Fibroblast of the aortic adventitia (primary cell): ENCODE measurements around the gene CLCC1. TPM values are rescaled to one million over a fixed set of nuclear protein-coding genes. Genes with fewer than 3 reads are reported as not detected.
"Not testable (repeated sequence)": the region's sequence is repeated elsewhere in the genome, so short reads cannot be mapped to it uniquely, and the experiment has no call there.

ENCODE experiments used
- DNase-seq: peaks from one replicate; pipeline ENCODE4 v3.0.0-alpha.2; 2010; ENCODE audit warnings: low read depth
- H3K4me3 ChIP-seq: 2 replicates; pipeline ENCODE4 v1.5.1; 2011; ENCODE audit warnings: low read depth, mild to moderate bottlenecking, control low read depth, low read length, moderate library complexity
- CTCF ChIP-seq: IDR thresholded peaks from 2 replicates; pipeline ENCODE4 v1.5.1; 2011; ENCODE audit warnings: mild to moderate bottlenecking, low read length, control low read depth, inconsistent platforms; ENCODE audit not compliant: insufficient read depth
- total RNA-seq: library from RNA; depleted of rRNA; stranded (reverse); fragments of >200 nt; gene quantifications from 2 replicates; pipeline ENCODE4 v1.2.3, GENCODE V29; 2012; ENCODE audit warnings: low replicate concordance

Gene CLCC1, protein sequence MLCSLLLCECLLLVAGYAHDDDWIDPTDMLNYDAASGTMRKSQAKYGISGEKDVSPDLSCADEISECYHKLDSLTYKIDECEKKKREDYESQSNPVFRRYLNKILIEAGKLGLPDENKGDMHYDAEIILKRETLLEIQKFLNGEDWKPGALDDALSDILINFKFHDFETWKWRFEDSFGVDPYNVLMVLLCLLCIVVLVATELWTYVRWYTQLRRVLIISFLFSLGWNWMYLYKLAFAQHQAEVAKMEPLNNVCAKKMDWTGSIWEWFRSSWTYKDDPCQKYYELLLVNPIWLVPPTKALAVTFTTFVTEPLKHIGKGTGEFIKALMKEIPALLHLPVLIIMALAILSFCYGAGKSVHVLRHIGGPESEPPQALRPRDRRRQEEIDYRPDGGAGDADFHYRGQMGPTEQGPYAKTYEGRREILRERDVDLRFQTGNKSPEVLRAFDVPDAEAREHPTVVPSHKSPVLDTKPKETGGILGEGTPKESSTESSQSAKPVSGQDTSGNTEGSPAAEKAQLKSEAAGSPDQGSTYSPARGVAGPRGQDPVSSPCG
- 39.6 and 74.1 TPM in 2 replicates for total RNA-seq

GRCh38 chr1:108963052-108963686, at the start of gene CLCC1:
Gene CLCC1, minus strand, starts transcription at chr1:108963484. Its CDS starts 13,047 bp downstream, at chr1:108950437.
- peak; percentile 87 for DNase-seq
- peak within 1 kb of the TSS; percentile 81 for H3K4me3 ChIP-seq
- TF ChIP-seq CTCF, result no peak

- DNase-seq, result no peak
- H3K4me3 ChIP-seq, result no peak overlapping the region
- no peak for TF ChIP-seq CTCF
Measured at GRCh38 chr1:109011335-109011734, 48.1 kb upstream of the CLCC1 start.

DNA sequence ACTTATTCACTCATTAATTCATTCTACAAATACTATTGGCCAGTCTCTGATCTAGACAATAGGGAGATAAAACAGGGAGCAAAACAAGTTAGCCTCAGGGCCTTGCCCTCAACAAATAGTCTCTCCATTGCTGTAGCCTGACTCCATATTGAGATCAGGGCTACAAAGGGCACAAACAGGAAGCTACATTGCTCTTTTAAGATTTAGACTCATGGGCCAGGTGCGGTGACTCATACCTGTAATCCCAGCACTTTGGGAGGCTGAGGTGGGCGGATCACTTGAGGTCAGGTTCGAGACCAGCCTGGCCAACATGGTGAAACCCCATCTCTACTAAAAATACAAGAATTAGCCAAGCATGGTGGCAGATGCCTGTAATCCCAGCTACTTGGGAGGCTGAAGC, 33.3 kb upstream of the CLCC1 start:
- not testable (repeated sequence) for DNase-seq, H3K4me3 ChIP-seq

GRCh38 chr1:108983114-108983513, 19.8 kb upstream of the CLCC1 start:
- no peak for DNase-seq
- no peak for TF ChIP-seq CTCF
- H3K4me3 ChIP-seq, result no peak overlapping the region

DNA sequence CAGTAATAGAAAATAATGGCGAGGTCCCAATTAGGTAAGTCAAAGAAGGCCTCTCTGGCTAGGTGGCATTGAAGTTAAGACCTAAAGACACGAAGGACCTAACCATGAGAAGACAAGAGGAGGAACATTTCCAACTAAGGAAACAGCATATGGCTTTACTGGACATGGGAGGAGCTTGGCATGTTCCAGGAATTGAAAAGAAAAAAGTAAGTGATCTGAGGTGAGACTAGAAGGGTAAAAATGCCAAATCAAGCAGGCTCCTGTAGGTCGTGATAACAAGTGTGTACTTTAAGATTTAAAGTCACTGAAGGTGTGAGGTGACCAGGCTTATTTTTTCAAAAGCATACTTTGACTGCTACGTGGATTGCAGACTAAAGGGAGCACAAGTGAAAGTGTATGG, 13.4 kb upstream of the CLCC1 start:
- TF ChIP-seq CTCF, result no peak
- DNase-seq, result no peak
- no peak overlapping the region for H3K4me3 ChIP-seq

DNA sequence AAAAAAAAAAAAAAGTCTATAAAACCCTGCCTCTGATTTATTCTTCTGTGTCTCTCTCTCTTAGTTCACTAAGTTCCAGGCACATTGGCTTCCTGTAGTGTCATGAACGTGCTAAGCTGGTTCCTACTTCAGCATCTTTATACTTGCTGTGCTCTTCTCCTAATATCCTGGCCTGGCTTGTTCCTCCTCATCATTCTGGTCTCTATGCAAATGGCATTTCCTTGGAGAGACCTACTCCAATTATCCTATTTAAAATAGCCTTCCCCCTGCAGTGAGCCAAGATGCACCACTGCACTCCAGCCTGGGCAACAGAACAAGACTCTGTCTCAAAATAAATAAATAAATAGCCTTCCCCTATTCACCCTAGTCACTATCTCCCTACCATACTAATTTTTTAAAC, 9.7 kb upstream of the CLCC1 start:
- DNase-seq, result no peak
- TF ChIP-seq CTCF, result no peak
- H3K4me3 ChIP-seq, result no peak overlapping the region

DNA sequence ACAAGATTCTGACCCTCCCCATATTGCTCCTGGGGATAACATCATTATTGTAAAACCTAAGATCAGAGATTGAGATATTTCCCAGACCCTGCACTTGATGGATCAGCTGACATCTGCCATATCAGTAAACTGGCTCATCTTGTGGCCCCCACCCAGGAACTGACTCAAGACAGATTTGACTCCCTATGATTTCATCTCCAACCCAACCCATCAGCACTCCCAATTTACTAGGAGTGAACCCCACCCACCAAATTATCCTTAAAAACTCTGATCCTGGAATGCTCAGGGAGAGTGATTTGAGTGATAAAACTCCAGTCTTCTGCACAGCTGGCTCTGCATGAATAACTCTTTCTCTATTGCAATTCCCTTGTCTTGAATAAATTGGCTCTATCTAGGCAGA, 6.1 kb upstream of the CLCC1 start:
- no peak for DNase-seq

More for the DNA sequence above, 6.1 kb upstream of the CLCC1 start:
- no peak overlapping the region for H3K4me3 ChIP-seq
- no peak for TF ChIP-seq CTCF
